GM23338 (cell line): ENCODE measurements around the gene EIF4E3. TPM values are rescaled to one million over a fixed set of nuclear protein-coding genes. Genes with fewer than 3 reads are reported as not detected.

ENCODE experiments used
- ATAC-seq: fragments of 200-7000 bp; cut with Tn5 transposase; 3 replicates; pipeline ENCODE4 v1.9.1; 2020
- DNase-seq: peaks from one replicate; pipeline ENCODE4 v3.0.0-alpha.2; 2015; ENCODE audit warnings: low spot score
- H2AFZ ChIP-seq: fragments of 200-600 bp; sonication (generic); 2 replicates; pipeline ENCODE4 v1.8.0; 2016; ENCODE audit warnings: antibody characterized with exemption, mild to moderate bottlenecking, moderate library complexity
- H3F3A ChIP-seq: fragments of 200-600 bp; sonication (generic); replicated peaks from 2 replicates; pipeline ENCODE4 v1.8.0; 2017; ENCODE audit warnings: antibody characterized with exemption, mixed run types, low read depth
- H3K27ac ChIP-seq: fragments of 200-600 bp; sonication (generic); 2 replicates; pipeline ENCODE4 v1.6.1; 2016; ENCODE audit warnings: low read depth
- H3K27me3 ChIP-seq: fragments of 200-600 bp; sonication (generic); 2 replicates; pipeline ENCODE4 v1.8.0; 2016; ENCODE audit warnings: mild to moderate bottlenecking, mixed run types, moderate library complexity; ENCODE audit not compliant: insufficient read depth
- H3K36me3 ChIP-seq: fragments of 200-600 bp; sonication (generic); 2 replicates; pipeline ENCODE4 v1.8.0; 2016; ENCODE audit warnings: mild to moderate bottlenecking; ENCODE audit not compliant: insufficient read depth
- H3K4me1 ChIP-seq: fragments of 200-600 bp; sonication (generic); 2 replicates; pipeline ENCODE4 v1.8.0; 2016; ENCODE audit warnings: mild to moderate bottlenecking, moderate library complexity; ENCODE audit not compliant: insufficient read depth
- H3K4me2 ChIP-seq: fragments of 200-600 bp; sonication (generic); 2 replicates; pipeline ENCODE4 v1.7.1; 2017; ENCODE audit warnings: mixed run types
- H3K4me3 ChIP-seq: fragments of 200-600 bp; sonication (generic); 2 replicates; pipeline ENCODE4 v1.6.1; 2016; ENCODE audit warnings: mixed run types
- H3K79me2 ChIP-seq: fragments of 200-600 bp; sonication (generic); replicated peaks from 2 replicates; pipeline ENCODE4 v1.8.0; 2017; ENCODE audit warnings: mild to moderate bottlenecking; ENCODE audit not compliant: insufficient read depth
- H3K9me2 ChIP-seq: fragments of 200-600 bp; sonication (generic); 2 replicates; pipeline ENCODE4 v1.8.0; 2017; ENCODE audit not compliant: insufficient read depth
- H4K20me1 ChIP-seq: fragments of 200-600 bp; sonication (generic); replicated peaks from 2 replicates; pipeline ENCODE4 v1.8.0; 2017; ENCODE audit warnings: mild to moderate bottlenecking; ENCODE audit not compliant: insufficient read depth
- H3K27ac Mint-ChIP-seq: 2 replicates; pipeline ENCODE4 v1.8.0; 2020; ENCODE audit warnings: inconsistent platforms, mild to moderate bottlenecking, moderate library complexity, mixed read lengths
- H3K27me3 Mint-ChIP-seq: 3 replicates; pipeline ENCODE4 v1.8.0; 2022; ENCODE audit warnings: low read depth, mild to moderate bottlenecking, moderate library complexity, mixed read lengths, inconsistent platforms; ENCODE audit not compliant: insufficient read depth, poor library complexity
- H3K36me3 Mint-ChIP-seq: 3 replicates; pipeline ENCODE4 v1.8.0; 2021; ENCODE audit warnings: low read depth, mild to moderate bottlenecking, inconsistent platforms, moderate library complexity, mixed read lengths
- H3K4me1 Mint-ChIP-seq: 3 replicates; pipeline ENCODE4 v1.8.0; 2020; ENCODE audit warnings: mild to moderate bottlenecking, inconsistent platforms, mixed read lengths
- H3K4me3 Mint-ChIP-seq: 3 replicates; pipeline ENCODE4 v1.8.0; 2021; ENCODE audit warnings: moderate library complexity, mild to moderate bottlenecking, inconsistent platforms, mixed read lengths
- H3K9me3 Mint-ChIP-seq: 3 replicates; pipeline ENCODE4 v1.8.0; 2020; ENCODE audit warnings: moderate library complexity, mild to moderate bottlenecking, inconsistent platforms, mixed read lengths
- CREB1 ChIP-seq: fragments of 250-450 bp; sonication (Bioruptor Pico); IDR thresholded peaks from 2 replicates; pipeline ENCODE4 v1.5.0; 2020; ENCODE audit warnings: low read depth, mild to moderate bottlenecking, moderate library complexity
- CTCF ChIP-seq, 2 experiments: fragments of 200-600 bp in 1 of 2; sonication (generic) in 1 of 2; conservative IDR thresholded peaks; 2 replicates each; pipeline versions ENCODE4 v1.5.1 to v1.6.1; 2016 to 2017; ENCODE audit warnings: antibody characterized with exemption in 2 of 2, low read depth in 2 of 2, mild to moderate bottlenecking in 2 of 2, moderate library complexity in 1 of 2
- ETS1 ChIP-seq: IDR thresholded peaks from 2 replicates; pipeline ENCODE4 v1.6.1; 2016; ENCODE audit warnings: antibody characterized with exemption
- EZH2 ChIP-seq: fragments of 200-600 bp; sonication (generic); IDR thresholded peaks from one replicate; pipeline ENCODE4 v1.8.0; 2017; ENCODE audit warnings: antibody characterized with exemption, mild to moderate bottlenecking, low read depth; ENCODE audit not compliant: unreplicated experiment
- EZH2phosphoT487 ChIP-seq: fragments of 200-600 bp; sonication (generic); IDR thresholded peaks from one replicate; pipeline ENCODE4 v1.8.1; 2018; ENCODE audit warnings: antibody characterized with exemption; ENCODE audit not compliant: unreplicated experiment
- JUNB ChIP-seq: IDR thresholded peaks from one replicate; pipeline ENCODE4 v1.6.1; 2016; ENCODE audit warnings: antibody characterized with exemption; ENCODE audit not compliant: unreplicated experiment
- NANOG ChIP-seq: IDR thresholded peaks from 2 replicates; pipeline ENCODE4 v1.6.1; 2016; ENCODE audit warnings: antibody characterized with exemption, borderline replicate concordance
- POLR2AphosphoS5 ChIP-seq: IDR thresholded peaks from 2 replicates; pipeline ENCODE4 v1.6.1; 2016; ENCODE audit warnings: antibody characterized with exemption, low read depth
- REST ChIP-seq: IDR thresholded peaks from one replicate; pipeline ENCODE4 v1.6.1; 2018; ENCODE audit warnings: antibody characterized with exemption; ENCODE audit not compliant: unreplicated experiment
- STAT1 ChIP-seq: IDR thresholded peaks from one replicate; pipeline ENCODE4 v1.6.1; 2016; ENCODE audit warnings: antibody characterized with exemption; ENCODE audit not compliant: unreplicated experiment
- ZNF114 ChIP-seq: fragments of 250-450 bp; sonication (Bioruptor Pico); IDR thresholded peaks from 2 replicates; pipeline ENCODE4 v1.5.0; 2020; ENCODE audit warnings: mild to moderate bottlenecking, moderate library complexity
- ZNF331 ChIP-seq: fragments of 250-450 bp; sonication (Bioruptor Pico); IDR thresholded peaks from 2 replicates; pipeline ENCODE4 v1.5.0; 2020; ENCODE audit warnings: low read depth, mild to moderate bottlenecking, moderate library complexity
- ZNF462 ChIP-seq: fragments of 250-450 bp; sonication (Bioruptor Pico); IDR thresholded peaks from 2 replicates; pipeline ENCODE4 v1.5.0; 2020; ENCODE audit warnings: mild to moderate bottlenecking, moderate library complexity
- polyA plus RNA-seq: library from polyadenylated mRNA; unstranded; fragments of >200 nt; fragmentation: Nextera tagmentation; extraction: Ambion mirVana; gene quantifications from 2 replicates; pipeline ENCODE4 v1.2.1, GENCODE V29; 2016
- total RNA-seq: library from RNA; depleted of rRNA; stranded (reverse); fragments of >200 nt; shearing (Covaris generic); gene quantifications from 2 replicates; pipeline ENCODE4 v1.2.3, GENCODE V29; 2014

The EIF4E3 gene
- total and polyA plus RNA-seq, 2 experiments from 2014 or later, result 6.0 to 9.7 TPM

- Histone ChIP-seq H3K4me1 (no peaks in the 10 kb centered on the region), H3F3A (no peaks in the 10 kb centered on the region), H3K79me2 (no peaks in the 10 kb centered on the region), H3K9me2 (peaks cover 4% of the 10 kb centered on the region; the same call in 1 of the 2 replicates), H3K4me2 (no peak overlapping the region), H2AFZ (no peak overlapping the region), H4K20me1 (no peaks in the 10 kb centered on the region), H3K4me3 (no peak overlapping the region), H3K27me3 (no peaks in the 10 kb centered on the region), H3K36me3 (no peaks in the 10 kb centered on the region), H3K27ac (no peak overlapping the region; the same call in 1 of the 2 replicates)
- Mint-ChIP-seq H3K9me3 (no peaks in the 10 kb centered on the region; the same call in 2 of the 3 replicates), H3K4me3 (no peak overlapping the region), H3K4me1 (peaks cover 8% of the 10 kb centered on the region), H3K27me3 (peaks cover 1% of the 10 kb centered on the region), H3K27ac (no peak overlapping the region), H3K36me3 (peaks cover 9% of the 10 kb centered on the region)
- ATAC-seq, result no peak
- no peak for DNase-seq
- TF ChIP-seq POLR2AphosphoS5, result no peak
- TF ChIP-seq JUNB, result no peak
- TF ChIP-seq ETS1, result no peak
- TF ChIP-seq EZH2, result no peak
- no peak for TF ChIP-seq CTCF (conservative IDR thresholded peaks at IDR 0.05; ENCODE audit: low read depth in 2 of 2)
- TF ChIP-seq ZNF114 (CRISPR knock-in tag), result no peak
- TF ChIP-seq ZNF462 (CRISPR knock-in tag), result no peak
- TF ChIP-seq CREB1, result no peak
- TF ChIP-seq REST, result no peak
- no peak for TF ChIP-seq ZNF331 (CRISPR knock-in tag)
- no peak for TF ChIP-seq STAT1
- TF ChIP-seq NANOG, result no peak
- TF ChIP-seq EZH2phosphoT487, result no peak
These were observed 23.9 kb downstream of the EIF4E3 start for GRCh38 chr3:71701251-71701762.
